GM18511 (cell line): ENCODE measurements around the gene BCL6.

Experiments
- ATAC-seq: cut with Tn5 transposase; IDR thresholded peaks from one replicate; pipeline ENCODE4 v1.9.1; 2021; ENCODE audit warnings: mild to moderate bottlenecking, moderate library complexity; ENCODE audit not compliant: unreplicated experiment

Gene BCL6

GRCh38 chr3:187739094-187739560, 6.1 kb downstream of the BCL6 start:
- no peak for ATAC-seq

- peak; percentile 68 for ATAC-seq
Observed at GRCh38 chr3:187738331-187739093, 6.8 kb downstream of the BCL6 start.

- no peak for ATAC-seq
Observed at GRCh38 chr3:187738071-187738330, 7.3 kb downstream of the BCL6 start.

GRCh38 chr3:187737368-187738070, 7.7 kb downstream of the BCL6 start:
- ATAC-seq = no peak

GRCh38 chr3:187737006-187737367, 8.3 kb downstream of the BCL6 start:
- no peak for ATAC-seq

GRCh38 chr3:187736418-187736871, 8.8 kb downstream of the BCL6 start:
- no peak for ATAC-seq

GRCh38 chr3:187735837-187736236, 9.4 kb downstream of the BCL6 start:
- no peak for ATAC-seq

- ATAC-seq = no peak
Observed at GRCh38 chr3:187735383-187735782, 9.9 kb downstream of the BCL6 start.

GRCh38 chr3:187734841-187735240, 10.4 kb downstream of the BCL6 start:
- ATAC-seq = no peak

- ATAC-seq = no peak
Observed at GRCh38 chr3:187733371-187733770, 11.9 kb downstream of the BCL6 start.

- ATAC-seq = no peak
Observed at GRCh38 chr3:187729598-187729997, 15.7 kb downstream of the BCL6 start.

- no peak for ATAC-seq
Observed at GRCh38 chr3:187728940-187729583, 16.2 kb downstream of the BCL6 start.

- no peak for ATAC-seq
Observed at GRCh38 chr3:187728248-187728647, 17.0 kb downstream of the BCL6 start.

GRCh38 chr3:187726564-187726963, 18.7 kb downstream of the BCL6 start:
- ATAC-seq = no peak

GRCh38 chr3:187725653-187726370, 19.5 kb downstream of the BCL6 start:
- ATAC-seq = no peak

- ATAC-seq = no peak
Observed at GRCh38 chr3:187725224-187725623, 20.0 kb downstream of the BCL6 start.

GRCh38 chr3:187722206-187722612, 23.1 kb downstream of the BCL6 start:
- ATAC-seq = no peak

GRCh38 chr3:187721055-187721454, 24.2 kb downstream of the BCL6 start:
- ATAC-seq = no peak

GRCh38 chr3:187720337-187720670, 25.0 kb downstream of the BCL6 start:
- no peak for ATAC-seq

GRCh38 chr3:187719628-187720336, 25.5 kb downstream of the BCL6 start:
- no peak for ATAC-seq

GRCh38 chr3:187718802-187719201, 26.5 kb downstream of the BCL6 start:
- ATAC-seq = no peak
